Stimulated activated CD8-positive, alpha-beta memory T cell treated with anti-CD3 and anti-CD28 coated beads, Interleukin-4, amount 100 ng/mL, for 24 hours (primary cell): Measurements from ENCODE around the gene KLHDC8A.
"Not testable (repeated sequence)": the region's sequence is repeated elsewhere in the genome, so short reads cannot be mapped to it uniquely, and the experiment has no call there.

Source experiments
- DNase-seq: peaks from one replicate; pipeline ENCODE4 v3.0.0-alpha.2; 2020; ENCODE audit warnings: low read depth

The KLHDC8A gene

DNA sequence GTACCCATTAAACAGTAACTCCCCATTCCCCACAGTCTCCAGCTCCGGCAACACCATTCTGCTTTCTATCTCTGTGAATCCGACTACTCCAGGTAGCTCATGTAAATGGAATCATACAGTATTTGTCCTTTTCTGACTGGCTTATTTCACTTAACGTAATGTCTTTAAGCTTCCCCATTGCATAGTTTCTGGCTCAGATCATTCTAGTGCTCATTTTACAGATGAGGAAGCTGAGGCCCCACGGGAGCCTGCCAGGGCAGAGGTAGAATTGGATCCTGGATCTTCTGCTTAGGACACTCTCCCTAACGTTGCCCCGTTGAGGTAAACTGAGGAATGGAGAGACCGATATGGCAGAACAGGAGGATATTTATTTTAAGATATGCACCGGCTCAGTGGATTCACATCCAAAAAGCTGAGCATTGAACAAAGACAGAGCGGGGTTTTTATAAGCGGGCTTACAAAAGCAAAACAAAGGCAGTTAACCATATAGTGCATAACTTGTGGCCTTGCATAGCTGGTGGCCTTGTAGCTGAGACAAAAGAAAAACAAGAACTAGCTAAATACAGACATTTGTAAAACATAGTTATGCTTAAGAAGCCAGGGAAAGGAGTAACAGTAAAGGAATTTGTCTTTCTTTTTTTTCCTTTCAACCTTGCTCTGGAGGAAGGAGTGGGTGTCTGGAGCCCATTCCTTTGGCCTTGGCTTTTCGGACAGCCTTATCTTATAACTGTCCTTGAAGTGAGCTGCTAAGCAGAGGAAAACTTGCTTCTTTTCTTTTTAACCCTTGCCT lies 15.3 kb upstream of the KLHDC8A start:
- DNase-seq = no peak

- DNase-seq = no peak
These were observed 14.1 kb upstream of the KLHDC8A start for GRCh38 chr1:205370780-205371179.

DNA sequence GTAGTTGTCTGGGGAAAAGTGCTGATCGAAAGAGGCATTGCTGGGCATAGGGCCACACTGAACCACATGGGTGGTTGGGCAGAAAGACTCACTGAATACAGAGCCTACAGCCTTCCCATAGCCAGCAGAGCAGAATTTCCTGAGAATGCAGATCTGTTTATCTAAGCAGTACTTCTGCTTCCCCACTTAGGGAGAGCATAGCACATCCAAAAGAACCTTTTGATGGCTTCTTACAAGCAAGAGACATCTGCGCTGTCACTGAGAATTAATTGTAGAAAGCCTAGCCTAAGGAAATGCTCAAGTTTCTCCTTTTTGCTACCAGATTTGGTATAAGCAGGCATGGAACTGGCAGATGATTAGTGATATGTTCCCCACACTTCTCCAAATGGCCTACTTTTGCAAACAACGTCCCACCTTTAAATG lies 13.0 kb upstream of the KLHDC8A start:
- no peak for DNase-seq

DNA sequence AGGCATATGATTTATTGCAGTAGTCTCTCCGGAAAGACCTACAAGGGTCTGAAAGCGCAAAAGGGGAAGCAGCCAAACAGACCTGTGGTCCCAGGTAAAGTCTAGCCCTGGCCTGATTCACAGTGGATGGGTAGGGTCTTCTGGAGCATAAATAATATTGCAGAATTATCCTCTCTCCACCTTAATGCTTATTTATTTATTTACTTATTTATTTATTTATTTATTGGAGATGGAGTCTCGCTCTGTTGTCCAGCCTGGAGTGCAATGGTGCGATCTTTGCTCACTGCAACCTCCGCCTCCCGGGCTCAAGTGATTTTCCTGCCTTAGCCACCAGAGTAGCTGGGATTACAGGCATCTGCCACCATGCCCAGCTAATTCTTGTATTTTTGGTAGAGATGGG lies 11.8 kb upstream of the KLHDC8A start:
- DNase-seq = no peak

DNA sequence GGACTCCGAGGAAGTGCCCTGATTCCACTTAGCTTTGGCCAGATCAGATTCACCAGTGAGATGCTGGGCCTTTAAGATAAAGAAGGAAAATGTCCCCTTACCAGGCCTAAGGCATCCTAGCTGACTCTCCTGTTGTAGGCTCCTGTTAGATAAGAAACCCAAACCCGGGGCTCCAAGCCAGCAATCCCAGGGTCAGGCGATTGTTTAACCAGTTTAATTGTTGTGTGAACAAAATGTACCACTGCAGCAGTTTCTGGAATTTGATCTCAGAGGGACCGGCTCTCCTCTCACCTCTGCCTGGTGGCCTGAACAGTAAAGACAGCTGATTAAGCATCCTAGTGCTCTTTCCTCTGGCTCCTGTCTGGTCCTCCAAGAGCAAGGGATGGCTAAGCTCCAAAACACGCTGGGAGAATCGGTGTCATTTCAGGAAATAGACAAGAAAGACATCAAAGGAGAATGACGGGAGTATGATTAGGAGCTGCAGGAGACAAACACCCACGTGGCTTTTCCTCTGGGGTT lies 9.3 kb upstream of the KLHDC8A start:
- DNase-seq = no peak

- DNase-seq = not testable (repeated sequence)
These were observed 8.4 kb upstream of the KLHDC8A start for GRCh38 chr1:205365086-205365485.

- DNase-seq = no peak
These were observed 4.2 kb upstream of the KLHDC8A start for GRCh38 chr1:205360891-205361290.

DNA sequence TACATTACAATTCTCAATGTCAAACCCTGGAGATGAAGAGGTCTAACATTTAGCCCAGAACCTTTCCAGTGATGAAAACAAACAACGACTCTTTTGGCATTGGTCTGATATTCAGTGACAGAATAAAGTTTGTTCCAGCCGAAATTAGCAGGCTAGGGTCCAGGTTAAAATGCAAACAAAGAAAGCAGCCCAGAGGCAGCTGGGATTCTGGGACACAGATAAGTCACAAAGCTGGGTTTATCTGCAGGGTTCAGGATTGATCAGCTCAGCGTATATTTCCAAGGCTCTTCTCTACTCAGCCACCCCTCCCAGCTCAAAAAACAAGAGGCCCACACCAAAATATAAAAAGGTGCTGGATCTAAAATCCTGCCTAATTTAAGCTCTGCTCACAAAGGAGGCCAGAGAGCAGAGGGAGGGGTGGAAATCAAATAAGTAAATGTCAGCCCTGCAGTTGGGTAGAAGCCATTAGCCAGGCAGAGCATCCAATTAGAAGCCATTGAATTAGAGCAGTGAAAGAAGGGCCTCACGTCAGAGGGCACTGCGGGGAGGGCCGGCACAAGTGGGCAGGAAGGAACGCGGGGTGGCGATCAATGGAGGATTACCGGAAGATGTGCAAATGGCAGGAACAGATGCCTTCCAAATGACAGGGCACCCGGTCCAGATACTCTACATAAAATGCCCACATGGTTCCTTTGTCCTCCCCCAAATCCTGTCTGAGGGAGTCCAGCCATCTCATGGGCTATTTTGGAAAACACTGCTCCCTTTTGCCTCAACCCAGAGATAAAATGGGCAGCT lies 3.2 kb upstream of the KLHDC8A start:
- no peak for DNase-seq

DNA sequence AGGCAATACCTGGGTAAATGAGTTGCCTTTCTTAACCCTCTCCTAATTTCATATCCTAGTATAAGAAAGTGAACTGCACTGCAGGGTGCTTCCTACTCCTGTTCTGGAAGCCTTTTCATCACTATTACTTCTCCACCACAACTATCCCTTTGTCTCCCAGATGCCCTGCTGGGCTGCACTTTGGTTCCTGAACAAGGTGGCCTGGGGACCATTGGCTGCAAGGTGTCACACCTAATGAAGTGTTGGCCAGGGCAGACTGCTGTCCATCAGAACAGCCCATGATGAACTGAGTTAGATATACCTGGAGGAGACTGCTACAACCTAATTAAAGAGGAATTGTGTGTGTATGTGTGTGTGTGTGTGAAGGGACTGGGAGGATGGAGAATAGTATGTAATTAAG lies 1.9 kb upstream of the KLHDC8A start:
- no peak for DNase-seq

DNA sequence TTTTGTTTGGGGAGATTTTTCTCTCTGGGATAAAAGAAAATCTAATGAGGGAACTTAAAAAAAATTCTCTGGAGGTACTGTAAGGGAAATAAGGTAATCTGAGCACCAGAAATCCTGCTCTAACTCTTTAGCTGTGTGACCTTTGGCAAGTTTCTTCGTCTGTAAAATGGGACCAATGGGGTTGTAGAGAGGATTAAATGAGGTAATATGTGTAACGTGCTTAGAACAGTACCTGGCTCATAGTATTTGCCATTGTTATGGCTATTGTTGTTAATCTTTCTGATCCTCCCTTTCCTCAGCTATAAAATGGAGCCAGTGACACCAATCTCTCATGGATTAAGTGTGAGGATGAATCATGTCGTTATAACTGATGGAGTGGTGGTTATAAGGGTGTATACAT lies 845 bp upstream of the KLHDC8A start:
- no peak for DNase-seq

- no peak for DNase-seq
These were observed 1.7 kb downstream of the KLHDC8A start for GRCh38 chr1:205355075-205355453.

- DNase-seq = peak; percentile 37
These were observed 2.3 kb downstream of the KLHDC8A start for GRCh38 chr1:205354259-205355074.

DNA sequence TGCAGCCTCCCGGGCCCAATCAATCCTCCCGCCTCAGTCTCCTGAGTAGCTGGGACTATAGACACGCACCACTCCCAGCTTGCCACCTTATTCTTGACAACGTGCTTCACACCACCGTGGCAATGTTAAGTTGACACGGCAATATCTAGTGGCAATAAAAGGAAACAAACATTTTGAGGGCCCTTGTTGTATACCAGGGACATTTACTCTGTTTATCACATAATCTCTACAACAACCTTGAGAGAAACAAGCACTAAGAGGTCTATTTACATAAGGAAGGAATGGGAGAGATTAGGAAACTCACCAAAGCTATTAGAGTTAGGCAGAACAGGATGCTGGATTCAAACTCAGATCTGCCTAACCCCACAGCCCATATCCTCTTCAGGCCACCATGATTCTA lies 3.1 kb downstream of the KLHDC8A start:
- DNase-seq = no peak

DNA sequence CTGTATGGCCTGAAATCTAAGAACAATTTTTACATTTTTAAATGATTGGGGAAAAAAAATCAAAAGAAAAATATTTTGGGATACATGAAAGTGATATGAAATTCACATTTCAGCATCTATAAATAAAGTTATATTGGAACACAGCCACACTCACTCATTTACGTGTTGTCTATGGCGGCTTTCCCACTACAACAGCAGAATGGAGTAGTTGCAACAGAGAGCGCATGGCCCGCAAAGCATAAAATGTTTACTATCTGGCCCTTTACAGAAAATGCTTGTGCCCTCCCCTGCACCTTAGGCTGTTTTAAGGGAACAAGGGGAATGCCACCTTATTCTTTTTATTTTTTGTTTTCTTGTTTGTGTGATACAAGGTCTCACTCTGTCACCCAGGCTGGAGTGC lies 3.5 kb downstream of the KLHDC8A start:
- DNase-seq = no peak

GRCh38 chr1:205351984-205352713 lies 4.6 kb downstream of the KLHDC8A start:
- DNase-seq = no peak

DNA sequence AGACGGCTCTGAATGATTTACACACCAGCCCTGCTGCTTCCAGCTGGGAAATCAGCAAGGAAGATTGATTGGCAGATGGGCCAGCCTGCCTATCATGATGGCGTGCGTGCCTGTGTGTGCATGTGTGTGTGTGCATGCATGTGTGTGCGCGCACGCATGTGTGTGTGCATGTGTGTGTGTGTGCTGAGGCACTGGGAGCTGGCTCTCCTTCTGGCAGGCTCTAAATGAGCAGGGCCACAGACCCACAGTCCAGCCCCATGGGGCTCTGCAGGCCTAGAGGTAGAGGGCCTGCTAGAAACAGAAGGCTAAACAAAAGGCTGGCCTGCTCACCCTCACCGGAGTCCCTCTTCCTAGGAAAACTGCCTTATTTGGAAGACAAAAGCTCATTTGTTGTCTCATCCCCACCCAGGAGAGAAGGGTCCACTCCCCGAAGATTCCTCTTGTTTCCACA lies 6.0 kb downstream of the KLHDC8A start:
- no peak for DNase-seq

DNA sequence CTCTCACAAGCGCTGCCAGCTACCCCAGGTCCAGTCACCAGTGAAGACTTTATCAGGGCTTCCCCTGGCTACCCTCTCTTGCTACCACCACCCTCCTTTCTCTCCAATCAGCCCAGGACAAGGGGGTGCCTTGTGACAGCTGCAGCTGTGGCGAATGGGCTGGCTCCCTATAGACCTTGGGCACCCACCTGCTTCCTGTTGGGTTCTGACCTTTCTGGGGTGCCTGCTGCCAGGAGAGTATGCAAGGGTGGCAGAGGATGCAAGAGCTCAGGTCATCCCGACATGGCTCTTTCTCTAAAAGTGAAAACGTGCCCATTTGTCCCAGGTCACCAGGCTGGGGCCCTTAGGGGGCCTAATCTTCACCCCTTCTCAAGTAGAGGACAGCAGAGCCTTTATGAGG lies 6.6 kb downstream of the KLHDC8A start:
- DNase-seq = no peak

DNA sequence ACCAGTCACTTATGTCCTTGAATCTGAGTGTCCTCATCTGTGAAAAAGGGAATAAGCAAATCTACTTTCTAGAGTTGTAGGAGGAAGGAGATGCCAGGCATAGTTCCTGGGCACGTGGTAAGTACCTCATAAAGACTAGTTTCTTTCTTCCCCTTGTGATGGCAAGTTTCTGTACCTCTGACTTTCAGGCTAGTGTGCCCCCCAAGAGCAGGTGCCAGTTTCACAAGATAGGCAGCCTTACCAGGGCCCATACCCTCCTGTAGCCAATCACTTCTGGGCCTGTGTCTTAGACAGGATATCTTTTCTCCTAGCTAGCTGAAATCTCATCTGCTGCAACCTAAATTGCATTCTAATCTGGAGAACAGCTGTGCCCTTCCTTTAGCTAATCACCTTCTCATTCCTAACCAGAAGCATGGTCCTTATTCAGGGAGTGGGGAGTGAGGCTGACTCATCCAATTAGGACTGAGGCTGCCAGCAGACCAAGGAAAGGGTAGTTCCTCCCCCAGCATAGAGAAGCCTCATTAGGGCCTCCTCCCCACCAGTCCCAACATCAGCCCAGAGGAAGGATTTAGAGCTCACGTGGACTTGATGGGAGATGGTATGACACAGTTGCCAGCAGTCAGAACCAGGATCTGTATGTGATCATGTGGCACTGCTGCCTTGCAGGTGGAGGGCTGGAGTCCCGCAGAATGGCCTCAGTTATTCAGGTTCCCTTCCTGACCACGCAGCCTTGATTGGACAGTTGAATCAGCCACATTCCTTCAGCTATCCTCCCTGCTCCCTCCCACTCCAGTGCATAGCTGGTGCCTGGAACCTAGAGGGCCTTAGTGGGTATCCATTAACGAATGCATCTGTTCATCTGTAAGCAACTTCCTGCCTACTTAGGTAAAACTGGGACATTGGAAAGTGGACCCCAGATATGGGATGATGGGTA lies 7.9 kb downstream of the KLHDC8A start:
- no peak for DNase-seq

GRCh38 chr1:205346956-205347574 lies 9.7 kb downstream of the KLHDC8A start:
- no peak for DNase-seq

- DNase-seq = no peak
These were observed 11.0 kb downstream of the KLHDC8A start for GRCh38 chr1:205345761-205346160.
